A673 (cell line): ENCODE results near the gene CD164L2.

Source experiments
- CTCF ChIP-seq: fragments of 300-800, 200-600 bp; sonication (generic); conservative IDR thresholded peaks from 2 replicates; pipeline ENCODE4 v1.5.1; 2017; ENCODE audit warnings: low read depth, mild to moderate bottlenecking, antibody characterized with exemption, low read length, moderate library complexity, mixed read lengths
- EZH2 ChIP-seq: fragments of 200-600 bp; sonication (generic); IDR thresholded peaks from 2 replicates; pipeline ENCODE4 v1.6.1; 2017; ENCODE audit warnings: borderline replicate concordance, low read depth, mild to moderate bottlenecking, mixed read lengths, antibody characterized with exemption, low read length; ENCODE audit not compliant: poor library complexity, severe bottlenecking

- TF ChIP-seq CTCF (no peak), EZH2 (no peak)
Measured at GRCh38 chr1:27333717-27334279, 49.3 kb downstream of the CD164L2 start.
